BJ (cell line): Measurements from ENCODE around the gene TXNDC12. TPM values are rescaled to one million over a fixed set of nuclear protein-coding genes. Genes with fewer than 3 reads are reported as not detected.
"Not testable (repeated sequence)": the region's sequence is repeated elsewhere in the genome, so short reads cannot be mapped to it uniquely, and the experiment has no call there.

Experiments used
- CTCF ChIA-PET: fragments of 350-600 bp; formaldehyde crosslinking; extraction: SDS; loops from one replicate; lab custom pipeline; 2021; ENCODE audit warnings: antibody characterized with exemption, inconsistent platforms; lab: Yijun Ruan, JAX
- POLR2A ChIA-PET: fragments of 300-600 bp; sonication (Branson Sonifier 250); formaldehyde crosslinking; extraction: SDS; loops from one replicate; lab custom pipeline; 2021; ENCODE audit warnings: antibody characterized with exemption; lab: Charles Lee
- DNase-seq: peaks from one replicate; pipeline ENCODE4 v3.0.0-alpha.2; 2011; ENCODE audit warnings: low read depth
- H3K27me3 ChIP-seq: 2 replicates; pipeline ENCODE4 v1.6.0; 2011; ENCODE audit warnings: low read length; ENCODE audit not compliant: control insufficient read depth, insufficient read depth
- H3K36me3 ChIP-seq: 2 replicates; pipeline ENCODE4 v1.5.1; 2011; ENCODE audit warnings: low read length; ENCODE audit not compliant: control insufficient read depth, insufficient read depth
- H3K4me3 ChIP-seq: 2 replicates; pipeline ENCODE4 v1.5.1; 2011; ENCODE audit warnings: low read depth, mild to moderate bottlenecking, control low read depth, low read length
- polyA plus RNA-seq: library from polyadenylated mRNA; depleted of rRNA; stranded (reverse); fragments of >200 nt; gene quantifications from 2 replicates; pipeline ENCODE4 v1.2.3, GENCODE V29; 2011
- TF ChIP-seq, protein P1 (sequence below): IDR thresholded peaks from 2 replicates; pipeline ENCODE4 v1.5.1; 2011; ENCODE audit warnings: low read depth, mild to moderate bottlenecking, control low read depth, inconsistent platforms, low read length, moderate library complexity; ENCODE audit not compliant: insufficient read depth

Gene TXNDC12
- polyA plus RNA-seq, 1 experiment: 53.9 TPM

- ChIA-PET POLR2A (no interaction called here), CTCF (no interaction called here)
- Histone ChIP-seq H3K4me3 (no peak overlapping the region), H3K36me3 (peaks cover 6% of the 10 kb centered on the region), H3K27me3 (no peaks in the 10 kb centered on the region)
- TF ChIP-seq, protein P1, sequence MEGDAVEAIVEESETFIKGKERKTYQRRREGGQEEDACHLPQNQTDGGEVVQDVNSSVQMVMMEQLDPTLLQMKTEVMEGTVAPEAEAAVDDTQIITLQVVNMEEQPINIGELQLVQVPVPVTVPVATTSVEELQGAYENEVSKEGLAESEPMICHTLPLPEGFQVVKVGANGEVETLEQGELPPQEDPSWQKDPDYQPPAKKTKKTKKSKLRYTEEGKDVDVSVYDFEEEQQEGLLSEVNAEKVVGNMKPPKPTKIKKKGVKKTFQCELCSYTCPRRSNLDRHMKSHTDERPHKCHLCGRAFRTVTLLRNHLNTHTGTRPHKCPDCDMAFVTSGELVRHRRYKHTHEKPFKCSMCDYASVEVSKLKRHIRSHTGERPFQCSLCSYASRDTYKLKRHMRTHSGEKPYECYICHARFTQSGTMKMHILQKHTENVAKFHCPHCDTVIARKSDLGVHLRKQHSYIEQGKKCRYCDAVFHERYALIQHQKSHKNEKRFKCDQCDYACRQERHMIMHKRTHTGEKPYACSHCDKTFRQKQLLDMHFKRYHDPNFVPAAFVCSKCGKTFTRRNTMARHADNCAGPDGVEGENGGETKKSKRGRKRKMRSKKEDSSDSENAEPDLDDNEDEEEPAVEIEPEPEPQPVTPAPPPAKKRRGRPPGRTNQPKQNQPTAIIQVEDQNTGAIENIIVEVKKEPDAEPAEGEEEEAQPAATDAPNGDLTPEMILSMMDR: no peak
- no peak for DNase-seq
Observed at GRCh38 chr1:52080014-52080415, 25.0 kb upstream of the TXNDC12 start.

- not testable (repeated sequence) for DNase-seq
Observed at GRCh38 chr1:52077277-52077676, 22.3 kb upstream of the TXNDC12 start.

GRCh38 chr1:52072291-52072690 lies 17.3 kb upstream of the TXNDC12 start:
- H3K4me3 ChIP-seq: no peak overlapping the region
- DNase-seq: no peak
- CTCF ChIA-PET: no interaction called here
- H3K36me3 ChIP-seq: peaks cover 2% of the 10 kb centered on the region; the same call in 1 of the 2 replicates
- POLR2A ChIA-PET: no interaction called here
- TF ChIP-seq, protein P1: no peak
- H3K27me3 ChIP-seq: no peaks in the 10 kb centered on the region

More at GRCh38 chr1:52077277-52077676, 22.3 kb upstream of the TXNDC12 start:
- H3K27me3 ChIP-seq, H3K36me3 ChIP-seq, CTCF ChIA-PET, POLR2A ChIA-PET, H3K4me3 ChIP-seq: not testable (repeated sequence)

GRCh38 chr1:52070704-52071103 lies 15.7 kb upstream of the TXNDC12 start:
- TF ChIP-seq, protein P1: no peak
- no peak for DNase-seq
- H3K4me3 ChIP-seq: no peak overlapping the region
- H3K27me3 ChIP-seq: no peaks in the 10 kb centered on the region
- peaks cover 3% of the 10 kb centered on the region; the same call in 1 of the 2 replicates for H3K36me3 ChIP-seq
- CTCF ChIA-PET: no interaction called here
- POLR2A ChIA-PET: no interaction called here

DNA sequence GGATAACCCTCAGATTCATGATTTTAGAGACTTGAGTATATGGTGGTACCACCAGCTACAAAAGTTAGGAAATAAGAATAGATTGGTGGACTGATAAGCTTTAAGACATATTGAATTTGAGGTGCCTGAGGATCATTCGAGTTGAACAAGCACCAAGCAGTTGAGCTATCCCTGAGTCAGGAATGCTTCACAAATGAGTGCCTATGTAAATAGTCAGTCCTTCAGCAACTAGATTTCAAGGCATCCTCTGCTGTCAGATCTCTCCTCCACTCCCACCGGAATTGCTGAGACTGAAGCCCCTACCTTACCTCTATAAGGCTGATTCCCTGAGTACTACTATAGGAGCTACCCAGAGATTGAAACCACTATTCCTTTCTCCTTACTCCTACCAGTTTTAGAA lies 8.2 kb upstream of the TXNDC12 start:
- Histone ChIP-seq H3K27me3 (no peaks in the 10 kb centered on the region), H3K4me3 (no peak overlapping the region), H3K36me3 (peaks cover 11% of the 10 kb centered on the region)
- CTCF ChIA-PET: no interaction called here
- no peak for DNase-seq
- POLR2A ChIA-PET: no interaction called here
- TF ChIP-seq, protein P1: no peak

DNA sequence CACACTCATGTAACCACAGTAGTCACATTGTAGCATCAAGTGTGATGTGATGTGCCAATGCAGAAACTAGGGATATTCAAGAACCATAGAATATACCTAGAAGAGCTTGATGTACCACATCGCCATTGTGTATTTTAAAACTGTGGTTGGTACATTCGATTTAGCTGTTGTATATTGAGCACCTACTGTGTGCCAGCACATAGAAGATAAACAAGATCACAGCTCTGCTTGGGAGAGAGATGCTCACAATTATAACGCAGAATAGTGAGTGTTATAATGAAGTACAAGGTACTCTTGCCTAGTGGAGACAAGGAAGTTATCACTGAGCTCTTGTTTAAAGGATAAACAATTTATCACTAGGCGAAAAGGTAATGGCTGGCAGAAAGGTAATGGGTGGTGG lies 5.8 kb upstream of the TXNDC12 start:
- DNase-seq: no peak
- CTCF ChIA-PET: no interaction called here
- POLR2A ChIA-PET: no interaction called here
- peaks cover 9% of the 10 kb centered on the region for H3K36me3 ChIP-seq
- no peak overlapping the region for H3K4me3 ChIP-seq
- no peaks in the 10 kb centered on the region for H3K27me3 ChIP-seq
- TF ChIP-seq, protein P1: no peak
